Putamen (tissue), 1 donor: ENCODE measurements around the gene TBCEL.
A peak's percentile ranks its signal among the peaks of the same experiment; 100 is the strongest.
"Not testable (repeated sequence)": the region's sequence is repeated elsewhere in the genome, so short reads cannot be mapped to it uniquely, and the experiment has no call there.

Experiments used
- DNase-seq: peaks from one replicate; pipeline ENCODE4 v3.0.0-alpha.2; 2016; ENCODE audit warnings: low spot score

Gene TBCEL

GRCh38 chr11:121023848-121024751, at the start of gene TBCEL:
Gene TBCEL (plus strand): TSS chr11:121024102. CDS start chr11:121045691, 21,589 bp downstream.
- peak; percentile 89 for DNase-seq

- no peak for DNase-seq
These were observed 49.4 kb upstream of the TBCEL start for GRCh38 chr11:120974466-120974865.

GRCh38 chr11:120974965-120975364, 48.9 kb upstream of the TBCEL start:
- no peak for DNase-seq

- no peak for DNase-seq
These were observed 46.4 kb upstream of the TBCEL start for GRCh38 chr11:120977266-120978137.

- no peak for DNase-seq
These were observed 45.2 kb upstream of the TBCEL start for GRCh38 chr11:120978701-120979100.

- no peak for DNase-seq
These were observed 38.0 kb upstream of the TBCEL start for GRCh38 chr11:120985718-120986569.

- no peak for DNase-seq
These were observed 35.3 kb upstream of the TBCEL start for GRCh38 chr11:120988603-120989002.

- DNase-seq: no peak
These were observed 31.8 kb upstream of the TBCEL start for GRCh38 chr11:120991830-120992686.

GRCh38 chr11:120994091-120994859, 29.6 kb upstream of the TBCEL start:
- DNase-seq: no peak

GRCh38 chr11:120995184-120995583, 28.7 kb upstream of the TBCEL start:
- no peak for DNase-seq

- DNase-seq: no peak
These were observed 26.9 kb upstream of the TBCEL start for GRCh38 chr11:120996973-120997372.

- no peak for DNase-seq
These were observed 25.3 kb upstream of the TBCEL start for GRCh38 chr11:120998581-120998980.

- DNase-seq: no peak
These were observed 19.6 kb upstream of the TBCEL start for GRCh38 chr11:121004206-121004840.

- no peak for DNase-seq
These were observed 17.0 kb upstream of the TBCEL start for GRCh38 chr11:121006922-121007321.

- DNase-seq: no peak
These were observed 15.4 kb upstream of the TBCEL start for GRCh38 chr11:121008551-121008950.

GRCh38 chr11:121012091-121012490, 11.8 kb upstream of the TBCEL start:
- DNase-seq: no peak

- DNase-seq: no peak
These were observed 5.2 kb upstream of the TBCEL start for GRCh38 chr11:121018746-121019145.

GRCh38 chr11:121021718-121022117, 2.2 kb upstream of the TBCEL start:
- not testable (repeated sequence) for DNase-seq

GRCh38 chr11:121024989-121025388, 1.1 kb downstream of the TBCEL start:
- no peak for DNase-seq

- DNase-seq: no peak
These were observed 5.3 kb downstream of the TBCEL start for GRCh38 chr11:121029153-121029552.
